HepG2 (cell line): ENCODE measurements around the gene CASKIN1. TPM values are rescaled to one million over a fixed set of nuclear protein-coding genes. Genes with fewer than 3 reads are reported as not detected.

Experiments used
- ATAC-seq: fragments of 200-7000 bp; cut with Tn5 transposase; 3 replicates; pipeline ENCODE4 v1.9.1; 2020; ENCODE audit warnings: mild to moderate bottlenecking, moderate library complexity
- BruUV-seq: library from RNA; stranded (reverse); fragments of 400-500 nt; replicated peaks from 2 replicates; lab custom pipeline; 2021; lab: Mats Ljungman, UMichigan
- CTCF ChIA-PET: fragments of 300-600 bp; formaldehyde crosslinking; extraction: SDS; loops from one replicate; lab custom pipeline; 2021; ENCODE audit warnings: low total read pairs, inconsistent platforms, low intra/inter-chr PET ratio; lab: Yijun Ruan, JAX
- POLR2A ChIA-PET: fragments of 350-600 bp; sonication (Branson Sonifier 250); formaldehyde crosslinking; loops from one replicate; lab custom pipeline; 2020; ENCODE audit warnings: antibody characterized with exemption, inconsistent platforms; lab: Yijun Ruan, JAX
- DNase-seq: peaks from one replicate; pipeline ENCODE4 v3.0.0-alpha.2; 2015; ENCODE audit warnings: low spot score
- FAIRE-seq: peaks from 3 replicates; lab custom pipeline; 2011; peaks lifted over from hg19 to GRCh38; lab: Jason Lieb, UNC
- H2AFZ ChIP-seq: one replicate; pipeline ENCODE4 v1.6.1; 2011; ENCODE audit warnings: low read length, inconsistent platforms
- H3K27ac ChIP-seq: fragments of 300-600 bp; 3 replicates; pipeline ENCODE4 v1.8.0; 2011; ENCODE audit warnings: mixed run types, mild to moderate bottlenecking, mixed read lengths, low read length, inconsistent platforms; ENCODE audit not compliant: insufficient read depth; ENCODE audit errors: extremely low read length
- H3K27me3 ChIP-seq, 2 experiments: fragments of 200-600 bp in 1 of 2; 2 replicates in 1 of 2; 3 replicates in 1 of 2; pipeline versions ENCODE4 v1.6.0 to v1.8.0; 2011; ENCODE audit warnings: low read length in 2 of 2, mild to moderate bottlenecking in 2 of 2, moderate library complexity in 2 of 2, inconsistent platforms in 1 of 2; ENCODE audit not compliant: insufficient read depth in 2 of 2, control insufficient read depth in 1 of 2
- H3K36me3 ChIP-seq, 2 experiments: fragments of 200-600 bp in 1 of 2; replicated peaks in 1 of 2; 2 replicates in 1 of 2; 3 replicates in 1 of 2; pipeline versions ENCODE4 v1.5.1 to v1.8.0; 2011; ENCODE audit warnings: low read length in 2 of 2, inconsistent platforms in 1 of 2; ENCODE audit not compliant: insufficient read depth in 2 of 2, control insufficient read depth in 1 of 2
- H3K4me1 ChIP-seq: 2 replicates; pipeline ENCODE4 v1.5.1; 2012; ENCODE audit warnings: low read length, inconsistent platforms; ENCODE audit not compliant: insufficient read depth
- H3K4me2 ChIP-seq: 2 replicates; pipeline ENCODE4 v1.6.0; 2011; ENCODE audit warnings: low read depth, low read length, inconsistent platforms
- H3K4me3 ChIP-seq, 3 experiments: fragments of 200-600 bp in 1 of 3; sonication (generic), shearing (Covaris generic) in 1 of 3; replicated peaks in 1 of 3; 2 replicates each; pipeline ENCODE4 v1.5.1; 2011 to 2016; ENCODE audit warnings: low read length in 3 of 3, inconsistent platforms in 2 of 3, low read depth in 2 of 3, mild to moderate bottlenecking in 2 of 3, control low read depth in 1 of 3, mixed read lengths in 1 of 3; ENCODE audit not compliant: insufficient read depth in 1 of 3
- H3K79me2 ChIP-seq: one replicate; pipeline ENCODE4 v1.6.1; 2011; ENCODE audit warnings: low read length, inconsistent platforms; ENCODE audit not compliant: insufficient read depth
- H3K9ac ChIP-seq: 2 replicates; pipeline ENCODE4 v1.6.0; 2011; ENCODE audit warnings: mild to moderate bottlenecking, low read depth, low read length, inconsistent platforms; ENCODE audit not compliant: insufficient read depth
- H3K9me3 ChIP-seq: 2 replicates; pipeline ENCODE4 v1.5.1; 2012; ENCODE audit warnings: mild to moderate bottlenecking, low read length
- H4K20me1 ChIP-seq: 2 replicates; pipeline ENCODE4 v1.6.0; 2011; ENCODE audit warnings: inconsistent platforms, mild to moderate bottlenecking, low read length, moderate library complexity; ENCODE audit not compliant: insufficient read depth
- AGO1 ChIP-seq: fragments of 200-400 bp; formaldehyde crosslinking; IDR thresholded peaks from 2 replicates; pipeline ENCODE4 v1.6.1; 2017; ENCODE audit warnings: mild to moderate bottlenecking, low read depth, low read length, moderate library complexity; ENCODE audit not compliant: poor library complexity, severe bottlenecking
- AGO2 ChIP-seq: fragments of 200-400 bp; formaldehyde crosslinking; optimal IDR thresholded peaks from 2 replicates; pipeline ENCODE3; 2017; ENCODE audit warnings: mild to moderate bottlenecking, low read depth, low read length, moderate library complexity
- PCBP1 ChIP-seq: fragments of 200-400 bp; formaldehyde crosslinking; IDR thresholded peaks from 2 replicates; pipeline ENCODE4 v1.6.1; 2017; ENCODE audit warnings: mild to moderate bottlenecking, low read depth, low read length, borderline replicate concordance
- ZFX ChIP-seq: sonication (generic); formaldehyde crosslinking; IDR thresholded peaks from 2 replicates; pipeline ENCODE4 v1.4.0; 2020; ENCODE audit warnings: mild to moderate bottlenecking, low read depth, missing genetic modification reagents, moderate library complexity
- ZNF251 ChIP-seq: sonication (generic); formaldehyde crosslinking; IDR thresholded peaks from 2 replicates; pipeline ENCODE4 v1.9.0; 2021; ENCODE audit warnings: mild to moderate bottlenecking, missing genetic modification reagents
- WGBS: methylation state at CpG from one replicate; pipeline ENCODE4 v1.1.6; 2017; ENCODE audit warnings: low lambda C conversion rate; 5-methylcytosine and 5-hydroxymethylcytosine counted together
- in situ Hi-C: cut with HindIII; loops from 2 replicates; pipeline ENCODE4 v1.10.0; 2017; ENCODE audit warnings: low pct_unique_long_range_greater_than_20kb; ENCODE audit not compliant: extremely low pct_ligation_motif_present
- intact Hi-C: fragments of 100-400 bp; cut with micrococcal nuclease; formaldehyde crosslinking; loops from one replicate; pipeline ENCODE4 v1.10.0; 2022; ENCODE audit not compliant: unreplicated experiment
- polyA plus RNA-seq, 8 experiments: library from polyadenylated mRNA; depleted of rRNA in 3 of 8; stranded (reverse) in 7 of 8; unstranded in 1 of 8; fragments of >200 nt; fragmentation: Illumina TruSeq in 4 of 8; extraction: Trizol in 4 of 8; gene quantifications; 2 replicates each; pipeline versions ENCODE4 v1.2.1 to v1.2.3, GENCODE V29; 2011 to 2016; ENCODE audit warnings: low read depth in 4 of 8, missing spikeins in 1 of 8, mixed read lengths in 1 of 8; ENCODE audit not compliant: insufficient read depth in 1 of 8
- total RNA-seq, 5 experiments: library from RNA; depleted of rRNA; stranded (reverse); fragments of >200 nt; fragmentation: Illumina TruSeq; extraction: Trizol; gene quantifications; 2 replicates each; pipeline ENCODE4 v1.2.3, GENCODE V29; 2016; ENCODE audit warnings: low read depth in 1 of 5

Gene CASKIN1
- total and polyA plus RNA-seq, 2 of the 13 experiments (the other 11 are each of a cell fraction or from before 2014, with no cell fraction given), result 1.2 to 2.2 TPM

GRCh38 chr16:2235234-2235651 is 38.8 kb upstream of the CASKIN1 start:
- 97% methylated on average over 18 of the region's 28 CpGs for WGBS
- in situ Hi-C loops, result no loop called here
- Histone ChIP-seq H3K27me3 (no peaks in the 10 kb centered on the region), H3K27ac (no peak overlapping the region), H3K36me3 (peaks cover 8 to 24% of the 10 kb centered on the region in 2 experiments; a peak in 3 of 5 replicates), H3K4me3 (no peak overlapping the region), H2AFZ (no peak overlapping the region), H3K79me2 (no peaks in the 10 kb centered on the region), H3K4me1 (peaks cover 31% of the 10 kb centered on the region), H4K20me1 (0 out of 2 replicates have a peak, but pooled peaks cover 2% of the 10 kb centered on the region), H3K9me3 (no peaks in the 10 kb centered on the region), H3K9ac (no peak overlapping the region), H3K4me2 (no peak overlapping the region)
- no peak for ATAC-seq
- no peak for DNase-seq
- CTCF ChIA-PET, result no interaction called here
- TF ChIP-seq AGO1 (peak; percentile 67), ZFX (no peak), AGO2 (peak; percentile 38)
- intact Hi-C loops, result no loop called here
- no peak for FAIRE-seq
- no TSS peak for BruUV-seq
- POLR2A ChIA-PET, result interaction anchor here (1.0 kb wide), 1 partner anchor 9 kb away, joined by 4 read pairs; no protein-coding TSS in a partner anchor

DNA sequence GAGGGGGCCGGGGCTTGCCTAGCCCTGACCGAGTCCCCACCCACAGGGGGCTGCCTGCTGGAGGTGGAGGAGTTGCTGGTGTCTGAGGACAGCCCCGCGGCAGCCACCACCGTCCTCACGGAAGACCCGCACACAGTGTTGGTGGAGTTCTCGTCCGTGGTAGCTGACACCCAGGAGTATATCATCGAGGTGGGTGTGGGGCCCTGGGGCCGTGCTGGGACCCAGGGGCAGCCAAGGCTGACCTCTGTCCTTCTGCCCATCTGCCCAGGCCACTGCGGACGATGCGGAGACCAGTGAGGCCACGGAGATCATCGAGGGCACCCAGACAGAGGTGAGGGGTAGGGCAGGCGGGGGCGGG is 38.4 kb upstream of the CASKIN1 start:
- peaks cover 10 to 28% of the 10 kb centered on the region in 2 experiments; a peak in 3 of 5 replicates for H3K36me3 ChIP-seq
- 0 out of 2 replicates have a peak, but pooled peaks cover 2% of the 10 kb centered on the region for H4K20me1 ChIP-seq
- no peaks in the 10 kb centered on the region for H3K9me3 ChIP-seq
- H3K27ac ChIP-seq, result no peak overlapping the region
- H2AFZ ChIP-seq, result no peak overlapping the region
- ChIA-PET POLR2A (interaction anchor here (1.0 kb wide), 1 partner anchor 9 kb away, joined by 4 read pairs; no protein-coding TSS in a partner anchor), CTCF (no interaction called here)
- H3K4me3 ChIP-seq, result no peak overlapping the region
- DNase-seq (no peak), ATAC-seq (no peak), FAIRE-seq (no peak)
- no peak overlapping the region for H3K4me2 ChIP-seq
- intact Hi-C loops (no loop called here), in situ Hi-C loops (no loop called here)
- BruUV-seq, result no TSS peak
- no peaks in the 10 kb centered on the region for H3K79me2 ChIP-seq
- peaks cover 31% of the 10 kb centered on the region for H3K4me1 ChIP-seq
- 98% methylated on average over 7 of the region's 18 CpGs for WGBS
- H3K9ac ChIP-seq, result no peak overlapping the region
- TF ChIP-seq PCBP1 (0 out of 2 replicates have a peak, but pooled peaks have one; percentile 63), ZNF251 (CRISPR knock-in tag) (no peak)
- no peaks in the 10 kb centered on the region for H3K27me3 ChIP-seq
